ENCODE results near the gene GDAP1L1.

- no peak for TF ChIP-seq POLR2A (IDR thresholded peaks at IDR 0.05)
- TF ChIP-seq CTCF (IDR thresholded peaks at IDR 0.05), result no peak
Measured at GRCh38 chr20:44306927-44307326, 59.8 kb downstream of the GDAP1L1 start.

Measured in transverse colon (tissue), 3 donors.